ENCODE measurements around the gene DAB2. TPM values are rescaled to one million over a fixed set of nuclear protein-coding genes. Genes with fewer than 3 reads are reported as not detected.
"Not testable (repeated sequence)": the region's sequence is repeated elsewhere in the genome, so short reads cannot be mapped to it uniquely, and the experiment has no call there.

Gene DAB2
- total and polyA plus RNA-seq, 2 experiments from 2014 or later, result 8.7 to 11.4 TPM

DNA sequence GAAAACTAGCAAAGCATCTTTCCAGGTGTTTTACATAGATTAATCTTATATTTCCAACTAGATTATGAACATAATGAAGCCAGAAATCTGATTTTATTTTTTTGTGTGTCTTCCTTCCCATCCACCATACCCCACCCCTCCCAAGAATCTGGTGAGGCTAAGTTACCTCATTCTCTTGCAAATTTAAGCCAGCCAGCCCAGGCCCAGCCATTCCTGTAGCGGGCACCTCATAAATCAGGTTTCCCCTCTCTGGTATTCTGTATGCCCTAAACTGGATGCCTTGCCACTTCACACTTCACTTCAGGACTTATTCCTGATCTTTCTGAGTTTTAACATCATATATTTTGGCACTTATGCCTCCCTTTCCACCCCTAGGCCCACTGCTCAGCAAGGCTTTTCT is 82.3 kb downstream of the DAB2 start:
- no peak overlapping the region for H3K4me3 ChIP-seq
- H3K9me3 ChIP-seq (ENCODE audit: low read depth), result no peaks in the 10 kb centered on the region
- TF ChIP-seq CTCF (IDR thresholded peaks at IDR 0.05; ENCODE audit: low read depth, low read length), result no peak
- no peak overlapping the region for H3K27ac ChIP-seq
- no peaks in the 10 kb centered on the region for H3K27me3 ChIP-seq
- no peaks in the 10 kb centered on the region for H3K4me1 ChIP-seq (ENCODE audit: low read depth)
- DNase-seq (ENCODE audit: low read depth in 1 of 2, low spot score in 1 of 2), result no peak
- H3K36me3 ChIP-seq, result no peaks in the 10 kb centered on the region

DNA sequence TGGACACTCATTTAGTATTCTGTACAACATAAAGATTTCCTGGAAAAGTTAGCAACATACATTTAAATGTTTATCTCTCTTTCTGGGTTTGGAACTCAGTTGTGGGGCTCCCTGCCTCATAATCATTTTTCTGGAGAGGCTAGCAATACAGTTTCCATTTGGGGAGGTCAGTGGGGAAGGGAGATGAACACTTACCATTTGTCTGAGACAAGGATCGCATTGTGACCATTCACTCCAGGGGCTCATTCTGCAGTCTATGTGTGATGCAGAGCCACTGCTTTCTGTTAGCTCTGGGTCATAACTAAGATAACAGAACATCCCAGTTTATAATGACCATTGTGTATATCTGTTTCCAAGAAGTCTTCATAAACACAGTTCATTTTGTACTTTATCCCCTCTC is 82.9 kb downstream of the DAB2 start:
- no peaks in the 10 kb centered on the region for H3K9me3 ChIP-seq (ENCODE audit: low read depth)
- no peaks in the 10 kb centered on the region for H3K4me1 ChIP-seq (ENCODE audit: low read depth)
- H3K27me3 ChIP-seq, result no peaks in the 10 kb centered on the region
- no peak for TF ChIP-seq CTCF (IDR thresholded peaks at IDR 0.05; ENCODE audit: low read depth, low read length)
- H3K4me3 ChIP-seq, result no peak overlapping the region
- H3K36me3 ChIP-seq, result no peaks in the 10 kb centered on the region
- H3K27ac ChIP-seq, result no peak overlapping the region
- DNase-seq (ENCODE audit: low read depth in 1 of 2, low spot score in 1 of 2), result no peak

GRCh38 chr5:39340506-39340905 is 84.3 kb downstream of the DAB2 start:
- no peak overlapping the region for H3K4me3 ChIP-seq
- no peaks in the 10 kb centered on the region for H3K9me3 ChIP-seq (ENCODE audit: low read depth)
- no peak for DNase-seq (ENCODE audit: low read depth in 1 of 2, low spot score in 1 of 2)
- H3K36me3 ChIP-seq, result no peaks in the 10 kb centered on the region
- no peaks in the 10 kb centered on the region for H3K27me3 ChIP-seq
- no peak overlapping the region for H3K27ac ChIP-seq
- no peaks in the 10 kb centered on the region for H3K4me1 ChIP-seq (ENCODE audit: low read depth)
- no peak for TF ChIP-seq CTCF (IDR thresholded peaks at IDR 0.05; ENCODE audit: low read depth, low read length)

- Histone ChIP-seq H3K27me3 (no peaks in the 10 kb centered on the region), H3K9me3 (ENCODE audit: low read depth) (no peaks in the 10 kb centered on the region), H3K27ac (no peak overlapping the region), H3K4me1 (ENCODE audit: low read depth) (no peaks in the 10 kb centered on the region), H3K4me3 (no peak overlapping the region), H3K36me3 (no peaks in the 10 kb centered on the region)
- TF ChIP-seq CTCF (IDR thresholded peaks at IDR 0.05; ENCODE audit: low read depth, low read length), result no peak
- DNase-seq (ENCODE audit: low read depth in 1 of 2, low spot score in 1 of 2), result no peak
These were observed 87.4 kb downstream of the DAB2 start for GRCh38 chr5:39337252-39337915.

- not testable (repeated sequence) for H3K27ac ChIP-seq; H3K4me1 ChIP-seq (ENCODE audit: low read depth); H3K36me3 ChIP-seq; DNase-seq (ENCODE audit: low read depth in 1 of 2, low spot score in 1 of 2); H3K27me3 ChIP-seq; H3K4me3 ChIP-seq; H3K9me3 ChIP-seq (ENCODE audit: low read depth)
These were observed 90.5 kb downstream of the DAB2 start for GRCh38 chr5:39334296-39334695.

GRCh38 chr5:39333104-39333503 is 91.7 kb downstream of the DAB2 start:
- Histone ChIP-seq H3K36me3 (no peaks in the 10 kb centered on the region), H3K4me3 (no peak overlapping the region), H3K4me1 (ENCODE audit: low read depth) (no peaks in the 10 kb centered on the region), H3K27ac (no peak overlapping the region), H3K9me3 (ENCODE audit: low read depth) (no peaks in the 10 kb centered on the region), H3K27me3 (no peaks in the 10 kb centered on the region)
- no peak for TF ChIP-seq CTCF (IDR thresholded peaks at IDR 0.05; ENCODE audit: low read depth, low read length)
- DNase-seq (ENCODE audit: low read depth in 1 of 2, low spot score in 1 of 2), result no peak
